Mononuclear cell (primary cell): ENCODE measurements around the gene IPO9. TPM values are rescaled to one million over a fixed set of nuclear protein-coding genes. Genes with fewer than 3 reads are reported as not detected.

Source experiments
- H3K27me3 ChIP-seq: 2 replicates; pipeline ENCODE4 v1.6.0; 2011; ENCODE audit warnings: low read length, control low read depth; ENCODE audit not compliant: insufficient read depth
- H3K4me1 ChIP-seq: 2 replicates; pipeline ENCODE4 v1.5.1; 2011; ENCODE audit warnings: mild to moderate bottlenecking, low read length, control low read depth; ENCODE audit not compliant: insufficient read depth
- H3K4me3 ChIP-seq: 2 replicates; pipeline ENCODE4 v1.5.1; 2011; ENCODE audit warnings: mild to moderate bottlenecking, low read length, moderate library complexity
- H3K9me3 ChIP-seq: 2 replicates; pipeline ENCODE4 v1.5.1; 2011; ENCODE audit warnings: low read depth, mild to moderate bottlenecking, control low read depth, low read length
- total RNA-seq: library from RNA; depleted of rRNA; stranded (reverse); fragments of >200 nt; gene quantifications from one replicate; pipeline ENCODE4 v1.2.3, GENCODE V29; 2012

Gene IPO9
- total RNA-seq, 1 donor, result 14.4 TPM

GRCh38 chr1:201914456-201915235, 85.7 kb downstream of the IPO9 start:
- no peaks in the 10 kb centered on the region for H3K9me3 ChIP-seq
- no peak overlapping the region for H3K4me3 ChIP-seq
- H3K27me3 ChIP-seq, result no peaks in the 10 kb centered on the region
- H3K4me1 ChIP-seq, result no peaks in the 10 kb centered on the region

GRCh38 chr1:201916649-201917249, 87.8 kb downstream of the IPO9 start:
- H3K9me3 ChIP-seq, result no peaks in the 10 kb centered on the region
- no peaks in the 10 kb centered on the region for H3K27me3 ChIP-seq
- no peak overlapping the region for H3K4me3 ChIP-seq
- H3K4me1 ChIP-seq, result no peaks in the 10 kb centered on the region

- Histone ChIP-seq H3K27me3 (no peaks in the 10 kb centered on the region), H3K9me3 (no peaks in the 10 kb centered on the region), H3K4me3 (no peak overlapping the region), H3K4me1 (no peaks in the 10 kb centered on the region)
Observed at GRCh38 chr1:201917362-201918033, 88.5 kb downstream of the IPO9 start.

- Histone ChIP-seq H3K4me1 (no peaks in the 10 kb centered on the region), H3K4me3 (no peak overlapping the region), H3K9me3 (no peaks in the 10 kb centered on the region), H3K27me3 (no peaks in the 10 kb centered on the region)
Observed at GRCh38 chr1:201918343-201918742, 89.4 kb downstream of the IPO9 start.

GRCh38 chr1:201921952-201922558, 93.1 kb downstream of the IPO9 start:
- Histone ChIP-seq H3K4me1 (no peaks in the 10 kb centered on the region), H3K27me3 (no peaks in the 10 kb centered on the region), H3K9me3 (no peaks in the 10 kb centered on the region), H3K4me3 (no peak overlapping the region)

- no peaks in the 10 kb centered on the region for H3K9me3 ChIP-seq
- H3K27me3 ChIP-seq, result no peaks in the 10 kb centered on the region
- H3K4me1 ChIP-seq, result no peaks in the 10 kb centered on the region
- no peak overlapping the region for H3K4me3 ChIP-seq
Observed at GRCh38 chr1:201925301-201925567, 96.3 kb downstream of the IPO9 start.

- Histone ChIP-seq H3K4me1 (no peaks in the 10 kb centered on the region), H3K27me3 (no peaks in the 10 kb centered on the region), H3K4me3 (no peak overlapping the region), H3K9me3 (no peaks in the 10 kb centered on the region)
Observed at GRCh38 chr1:201925981-201926645, 97.2 kb downstream of the IPO9 start.

- no peaks in the 10 kb centered on the region for H3K27me3 ChIP-seq
- no peaks in the 10 kb centered on the region for H3K4me1 ChIP-seq
- no peak overlapping the region for H3K4me3 ChIP-seq
- H3K9me3 ChIP-seq, result no peaks in the 10 kb centered on the region
Observed at GRCh38 chr1:201928266-201928665, 99.3 kb downstream of the IPO9 start.

- Histone ChIP-seq H3K27me3 (no peaks in the 10 kb centered on the region), H3K4me1 (no peaks in the 10 kb centered on the region), H3K4me3 (no peak overlapping the region), H3K9me3 (no peaks in the 10 kb centered on the region)
Observed at GRCh38 chr1:201930137-201930536, 101.2 kb downstream of the IPO9 start.

- no peaks in the 10 kb centered on the region for H3K9me3 ChIP-seq
- no peak overlapping the region for H3K4me3 ChIP-seq
- H3K4me1 ChIP-seq, result no peaks in the 10 kb centered on the region
- H3K27me3 ChIP-seq, result no peaks in the 10 kb centered on the region
Observed at GRCh38 chr1:201930803-201931202, 101.8 kb downstream of the IPO9 start.

Other genes starting within 250 kb of the IPO9 start
- gene SHISA4, start 59.7 kb downstream of the IPO9 start, total RNA-seq, result 0.63 TPM
- not detected for gene LMOD1, start 117.4 kb downstream of the IPO9 start, total RNA-seq
- 30.5 TPM for gene TIMM17A, start 126.3 kb downstream of the IPO9 start, total RNA-seq
- 41.3 TPM for gene RNPEP, start 153.5 kb downstream of the IPO9 start, total RNA-seq
- 2.8 TPM for gene ELF3, start 181.4 kb downstream of the IPO9 start, total RNA-seq